Activated T-cell treated with anti-CD3 and anti-CD28 coated beads, Interleukin-2, amount 50 U/mL, for 48 hours (primary cell): Measurements from ENCODE around the gene CYP26B1.
A peak's percentile ranks its signal among the peaks of the same experiment; 100 is the strongest.

Source experiments
- DNase-seq, 2 experiments: peaks; one replicate each; pipeline ENCODE4 v3.0.0-alpha.2; 2020

Gene CYP26B1

GRCh38 chr2:72154386-72154975, 6.8 kb upstream of the CYP26B1 start:
- DNase-seq = peak in 1 of 2 experiments; percentile 0

GRCh38 chr2:72153924-72154323, 6.3 kb upstream of the CYP26B1 start:
- DNase-seq = peak in 1 of 2 experiments; percentile 3

GRCh38 chr2:72153026-72153791, 5.5 kb upstream of the CYP26B1 start:
- peak in 1 of 2 experiments; percentile 5 for DNase-seq

GRCh38 chr2:72150861-72151356, 3.2 kb upstream of the CYP26B1 start:
- DNase-seq = peak in 1 of 2 experiments; percentile 11

GRCh38 chr2:72150157-72150860, 2.6 kb upstream of the CYP26B1 start:
- peak; percentile 81 to 82 for DNase-seq

- peak; percentile 43 to 46 for DNase-seq
These were observed 2.0 kb upstream of the CYP26B1 start for GRCh38 chr2:72149556-72150156.

GRCh38 chr2:72148837-72149555, 1.3 kb upstream of the CYP26B1 start:
- peak; percentile 50 to 54 for DNase-seq

- DNase-seq = peak in 1 of 2 experiments; percentile 26
These were observed 558 bp upstream of the CYP26B1 start for GRCh38 chr2:72148003-72148836.

- DNase-seq = peak; percentile 28 to 29
These were observed 1.0 kb downstream of the CYP26B1 start for GRCh38 chr2:72146347-72147302.

- DNase-seq = peak in 1 of 2 experiments; percentile 23
These were observed 1.9 kb downstream of the CYP26B1 start for GRCh38 chr2:72145658-72146329.

- peak in 1 of 2 experiments; percentile 32 for DNase-seq
These were observed 2.4 kb downstream of the CYP26B1 start for GRCh38 chr2:72145289-72145657.

- DNase-seq = peak; percentile 24 to 32
These were observed 2.9 kb downstream of the CYP26B1 start for GRCh38 chr2:72144632-72145288.

GRCh38 chr2:72144274-72144631, 3.4 kb downstream of the CYP26B1 start:
- no peak for DNase-seq

- DNase-seq = peak; percentile 30 to 39
These were observed 4.0 kb downstream of the CYP26B1 start for GRCh38 chr2:72143441-72144273.

- DNase-seq = peak in 1 of 2 experiments; percentile 18
These were observed 4.9 kb downstream of the CYP26B1 start for GRCh38 chr2:72142570-72143440.

- DNase-seq = peak in 1 of 2 experiments; percentile 11
These were observed 5.7 kb downstream of the CYP26B1 start for GRCh38 chr2:72141881-72142451.
